Neuronal stem cell (in vitro differentiated cells): ENCODE data around the gene TRUB1.

Experiments
- DNase-seq: peaks from one replicate; pipeline ENCODE4 v3.0.0-alpha.2; 2013; ENCODE audit warnings: low spot score
- H2AFZ ChIP-seq: one replicate; pipeline ENCODE4 v1.6.1; 2013; ENCODE audit warnings: mild to moderate bottlenecking, low read length, inconsistent platforms
- H2AK5ac ChIP-seq: 2 replicates; pipeline ENCODE4 v1.6.1; 2013; ENCODE audit warnings: low read depth, mild to moderate bottlenecking, inconsistent platforms, low read length, moderate library complexity, mixed read lengths
- H2BK120ac ChIP-seq: 2 replicates; pipeline ENCODE4 v1.6.1; 2013; ENCODE audit warnings: low read depth, mild to moderate bottlenecking, inconsistent platforms, low read length, moderate library complexity, mixed read lengths
- H2BK12ac ChIP-seq: one replicate; pipeline ENCODE4 v1.6.1; 2013; ENCODE audit warnings: low read length, inconsistent platforms
- H2BK15ac ChIP-seq: 2 replicates; pipeline ENCODE4 v1.6.1; 2013; ENCODE audit warnings: mild to moderate bottlenecking, low read length, inconsistent platforms, mixed read lengths
- H2BK5ac ChIP-seq: one replicate; pipeline ENCODE4 v1.6.1; 2013; ENCODE audit warnings: inconsistent platforms, mild to moderate bottlenecking, low read length, moderate library complexity
- H3K14ac ChIP-seq: one replicate; pipeline ENCODE4 v1.6.1; 2013; ENCODE audit warnings: low read length, inconsistent platforms
- H3K18ac ChIP-seq: 2 replicates; pipeline ENCODE4 v1.6.1; 2013; ENCODE audit warnings: low read length, inconsistent platforms
- H3K23ac ChIP-seq: 2 replicates; pipeline ENCODE4 v1.6.1; 2013; ENCODE audit warnings: low read depth, mild to moderate bottlenecking, mixed read lengths, low read length, inconsistent platforms; ENCODE audit not compliant: poor library complexity
- H3K27ac ChIP-seq: replicated peaks from 3 replicates; pipeline ENCODE4 v1.5.1; 2013; ENCODE audit warnings: low read length, inconsistent platforms
- H3K27me3 ChIP-seq, 3 experiments: 2 replicates each; pipeline ENCODE4 v1.6.1; 2013; ENCODE audit warnings: low read length in 3 of 3, mild to moderate bottlenecking in 2 of 3, inconsistent platforms in 1 of 3, low read depth in 1 of 3, mixed read lengths in 1 of 3, moderate library complexity in 1 of 3; ENCODE audit not compliant: control insufficient read depth in 3 of 3, insufficient read depth in 3 of 3
- H3K36me3 ChIP-seq, 2 donors: replicated peaks in 1 of 2; 2 replicates each; pipeline ENCODE4 v1.6.1; 2013; ENCODE audit warnings: low read length in 2 of 2; ENCODE audit not compliant: control insufficient read depth in 2 of 2, insufficient read depth in 2 of 2
- H3K4ac ChIP-seq: 2 replicates; pipeline ENCODE4 v1.6.1; 2013; ENCODE audit warnings: inconsistent platforms, mild to moderate bottlenecking, low read length, moderate library complexity
- H3K4me1 ChIP-seq, 2 donors: 1 replicate in 1 of 2; 2 replicates in 1 of 2; pipeline ENCODE4 v1.6.1; 2013; ENCODE audit warnings: low read length in 2 of 2, low read depth in 1 of 2; ENCODE audit not compliant: control insufficient read depth in 2 of 2, insufficient read depth in 1 of 2
- H3K4me2 ChIP-seq: one replicate; pipeline ENCODE4 v1.6.1; 2013; ENCODE audit warnings: mild to moderate bottlenecking, low read length, inconsistent platforms; ENCODE audit not compliant: insufficient read depth, poor library complexity, severe bottlenecking
- H3K4me3 ChIP-seq, 2 donors: 2 replicates each; pipeline ENCODE4 v1.5.1; 2013; ENCODE audit warnings: low read length in 2 of 2, mild to moderate bottlenecking in 2 of 2, inconsistent platforms in 1 of 2, moderate library complexity in 1 of 2
- H3K79me1 ChIP-seq: one replicate; pipeline ENCODE4 v1.6.1; 2013; ENCODE audit warnings: low read depth, mild to moderate bottlenecking, inconsistent platforms, low read length, moderate library complexity
- H3K9ac ChIP-seq: one replicate; pipeline ENCODE4 v1.6.1; 2013; ENCODE audit warnings: mild to moderate bottlenecking, low read depth, low read length, inconsistent platforms; ENCODE audit not compliant: poor library complexity
- H3K9me3 ChIP-seq, 2 donors: replicated peaks in 1 of 2; 2 replicates each; pipeline versions ENCODE3 to v1.6.1; 2013; ENCODE audit warnings: low read length in 2 of 2, mild to moderate bottlenecking in 2 of 2, inconsistent platforms in 1 of 2, low read depth in 1 of 2, mixed read lengths in 1 of 2, moderate library complexity in 1 of 2; ENCODE audit not compliant: control insufficient read depth in 2 of 2, insufficient read depth in 1 of 2
- H4K8ac ChIP-seq: one replicate; pipeline ENCODE4 v1.6.1; 2013; ENCODE audit warnings: low read depth, mild to moderate bottlenecking, inconsistent platforms, low read length, moderate library complexity
- H4K91ac ChIP-seq: one replicate; pipeline ENCODE4 v1.6.1; 2013; ENCODE audit warnings: low read length, low read depth, mild to moderate bottlenecking, inconsistent platforms; ENCODE audit not compliant: poor library complexity
- WGBS, 2 donors: extraction: QIAGEN DNeasy Blood & Tissue Kit; methylation state at CpG; one replicate each; pipeline ENCODE4 v1.1.7; 2013; ENCODE audit warnings: missing lambda C conversion rate in 2 of 2, mixed read lengths in 1 of 2; ENCODE audit not compliant: insufficient read length in 2 of 2, insufficient replicate concordance in 1 of 2; ENCODE audit errors: extremely low coverage in 2 of 2; 5-methylcytosine and 5-hydroxymethylcytosine counted together

The TRUB1 gene

DNA sequence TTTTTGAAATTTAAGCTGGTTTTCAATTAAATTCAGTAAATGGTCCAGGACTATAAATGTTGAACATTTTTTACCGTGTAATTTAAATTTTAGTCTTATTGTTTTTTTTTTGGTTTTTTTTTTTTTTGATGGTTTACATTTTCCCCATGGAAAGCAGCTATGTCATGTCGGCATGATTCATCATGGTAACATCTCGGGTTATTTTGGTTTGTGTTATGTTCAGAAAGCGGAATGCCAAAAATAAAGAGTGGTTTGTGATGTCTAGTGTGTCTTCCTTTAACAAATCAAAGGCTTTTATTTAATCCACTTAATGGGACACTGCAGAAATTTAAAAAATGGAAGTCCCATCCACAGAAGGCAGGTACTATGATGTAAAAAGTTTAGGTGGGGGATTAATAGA is 58.5 kb downstream of the TRUB1 start:
- H3K4me1 ChIP-seq: peaks cover 3 to 6% of the 10 kb centered on the region in 2 donors
- no peaks in the 10 kb centered on the region for H3K79me1 ChIP-seq
- no peak for DNase-seq
- H2BK15ac ChIP-seq: no peak overlapping the region
- H2BK120ac ChIP-seq: no peak overlapping the region
- H3K27me3 ChIP-seq: no peaks in the 10 kb centered on the region
- no peak overlapping the region for H2BK12ac ChIP-seq
- H2BK5ac ChIP-seq: no peak overlapping the region
- no CpG with 5 or more reads among the region's 4 CpGs for WGBS, 2 donors
- H3K4me2 ChIP-seq: no peak overlapping the region
- H2AK5ac ChIP-seq: no peak overlapping the region
- no peak overlapping the region for H3K23ac ChIP-seq
- no peak overlapping the region for H3K9ac ChIP-seq
- no peak overlapping the region for H4K91ac ChIP-seq
- H3K4me3 ChIP-seq: no peak overlapping the region
- no peak overlapping the region for H3K4ac ChIP-seq
- no peak overlapping the region for H2AFZ ChIP-seq
- H3K18ac ChIP-seq: no peak overlapping the region
- no peaks in the 10 kb centered on the region for H3K9me3 ChIP-seq
- no peaks in the 10 kb centered on the region for H3K36me3 ChIP-seq
- no peak overlapping the region for H3K14ac ChIP-seq
- H3K27ac ChIP-seq: no peak overlapping the region
- H4K8ac ChIP-seq: no peak overlapping the region

DNA sequence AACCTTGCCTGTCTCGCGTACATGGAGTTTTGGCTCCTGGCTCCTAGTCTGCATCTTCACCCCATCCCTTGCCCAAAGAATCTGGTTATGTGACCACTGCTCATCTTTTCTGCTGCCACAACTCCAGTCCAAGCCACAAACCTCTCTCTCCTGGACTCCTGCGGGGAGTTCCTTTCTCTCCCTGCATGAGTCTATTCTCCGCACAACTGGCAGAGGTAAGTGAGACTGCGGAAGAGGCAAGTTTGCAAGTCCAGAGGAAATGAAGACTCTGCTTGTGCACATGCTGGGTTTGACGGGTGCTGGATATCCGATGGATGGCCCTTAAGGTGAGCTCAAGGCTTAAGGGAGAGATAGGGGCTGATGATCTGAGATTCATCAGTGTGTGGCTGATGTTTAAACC is 61.0 kb downstream of the TRUB1 start:
- Histone ChIP-seq H3K36me3 (no peaks in the 10 kb centered on the region), H4K8ac (no peak overlapping the region), H4K91ac (no peak overlapping the region), H2BK5ac (no peak overlapping the region), H3K4me1 (peaks cover 3 to 6% of the 10 kb centered on the region in 2 donors), H2BK15ac (no peak overlapping the region), H2AFZ (no peak overlapping the region), H3K18ac (no peak overlapping the region), H3K23ac (no peak overlapping the region), H3K14ac (no peak overlapping the region), H3K9ac (no peak overlapping the region), H3K79me1 (no peaks in the 10 kb centered on the region), H2BK120ac (no peak overlapping the region), H3K4me3 (no peak overlapping the region), H3K9me3 (no peaks in the 10 kb centered on the region), H3K27me3 (no peaks in the 10 kb centered on the region), H2AK5ac (no peak overlapping the region), H3K4ac (no peak overlapping the region), H3K4me2 (no peak overlapping the region), H3K27ac (no peak overlapping the region), H2BK12ac (no peak overlapping the region)
- WGBS, 2 donors: no CpG with 5 or more reads among the region's 7 CpGs
- DNase-seq: peak; percentile 11

DNA sequence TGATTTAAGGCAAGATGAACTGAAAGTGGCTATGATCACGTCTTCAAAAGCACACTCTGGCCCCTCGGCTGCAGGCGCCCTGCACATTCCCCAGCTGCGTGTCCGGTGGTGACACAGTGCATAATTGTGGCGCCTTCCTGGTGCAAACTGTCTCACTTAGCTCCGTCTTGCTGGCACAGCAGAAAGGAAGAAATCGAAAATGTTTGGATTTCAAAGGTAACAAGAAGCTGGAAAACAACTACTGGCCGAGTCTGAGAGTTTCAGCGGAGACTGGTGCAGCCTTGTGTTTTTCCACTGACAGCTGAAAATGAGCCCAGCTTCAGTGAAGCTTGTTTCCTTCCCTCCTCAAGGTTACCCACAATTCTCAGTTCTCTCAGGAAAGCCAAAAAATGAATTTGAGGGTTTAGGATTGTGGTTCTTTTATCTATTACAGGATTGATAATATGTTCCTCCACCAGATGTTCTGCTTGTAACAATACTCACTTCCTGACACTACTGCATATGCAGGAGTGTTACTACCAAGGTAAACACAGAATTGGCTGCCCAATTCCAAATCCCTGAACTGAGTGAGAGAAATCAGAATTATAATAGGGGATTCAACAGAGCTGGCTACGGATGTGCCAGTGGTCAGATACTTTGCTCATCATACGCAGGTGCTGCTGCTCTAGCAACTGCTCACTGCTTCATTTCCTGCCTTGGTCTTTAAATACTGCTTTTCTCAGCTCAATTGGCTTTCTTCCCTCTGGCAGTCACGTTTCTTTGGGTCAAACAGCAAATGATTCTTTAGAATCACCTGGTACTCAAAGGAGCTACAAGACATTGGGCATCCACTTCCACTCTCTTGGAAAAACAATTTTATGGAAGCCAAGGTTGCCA is 63.7 kb downstream of the TRUB1 start:
- H3K27me3 ChIP-seq: no peaks in the 10 kb centered on the region
- H3K4me3 ChIP-seq: no peak overlapping the region

DNA sequence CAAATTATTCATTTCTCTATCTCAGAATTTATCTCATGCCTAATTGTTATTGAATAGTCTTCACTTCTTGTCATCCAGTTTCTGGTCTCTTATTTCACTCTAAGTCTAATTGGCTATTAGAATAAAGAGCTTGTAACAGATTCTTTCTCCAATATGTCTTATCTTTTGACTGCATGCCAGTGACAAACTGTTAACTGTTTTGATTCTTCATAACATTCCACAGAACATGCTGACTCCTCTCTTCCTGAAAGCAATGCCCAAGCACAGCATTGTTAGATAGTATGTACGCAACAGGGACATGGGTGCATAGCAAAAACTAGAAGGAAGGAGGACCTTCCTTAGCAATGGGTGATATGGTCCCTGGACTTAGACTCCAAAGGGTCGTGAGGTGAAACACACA is 65.4 kb downstream of the TRUB1 start:
- Histone ChIP-seq H2BK5ac (no peak overlapping the region), H2AFZ (no peak overlapping the region), H2BK120ac (peak overlapping the region; percentile 26), H3K14ac (no peak overlapping the region), H4K91ac (no peak overlapping the region), H3K18ac (peak overlapping the region; percentile 32), H3K27me3 (no peaks in the 10 kb centered on the region), H4K8ac (no peak overlapping the region), H2BK12ac (no peak overlapping the region), H2AK5ac (no peak overlapping the region), H3K4me1 (peaks cover 2 to 3% of the 10 kb centered on the region in 2 donors), H3K36me3 (no peaks in the 10 kb centered on the region), H3K4me2 (no peak overlapping the region), H3K79me1 (no peaks in the 10 kb centered on the region), H2BK15ac (no peak overlapping the region), H3K23ac (no peak overlapping the region), H3K9ac (no peak overlapping the region), H3K4me3 (no peak overlapping the region), H3K9me3 (no peaks in the 10 kb centered on the region), H3K27ac (no peak overlapping the region), H3K4ac (no peak overlapping the region)
- WGBS, 2 donors: no CpG with 5 or more reads among the region's 2 CpGs
- DNase-seq: no peak

More for the DNA sequence above, 63.7 kb downstream of the TRUB1 start:
- Histone ChIP-seq H3K79me1 (no peaks in the 10 kb centered on the region), H3K4ac (no peak overlapping the region), H3K14ac (peak overlapping the region; percentile 33), H2BK12ac (peak overlapping the region; percentile 53), H4K91ac (no peak overlapping the region), H3K23ac (no peak overlapping the region), H2BK5ac (no peak overlapping the region), H3K36me3 (no peaks in the 10 kb centered on the region), H2AFZ (peak overlapping the region; percentile 68), H2BK15ac (no peak overlapping the region), H3K27ac (no peak overlapping the region), H4K8ac (no peak overlapping the region), H2AK5ac (no peak overlapping the region), H2BK120ac (no peak overlapping the region), H3K4me1 (peaks cover 3 to 5% of the 10 kb centered on the region in 2 donors), H3K9me3 (no peaks in the 10 kb centered on the region), H3K4me2 (no peak overlapping the region), H3K18ac (no peak overlapping the region), H3K9ac (no peak overlapping the region)
- no peak for DNase-seq
- WGBS, 2 donors: no CpG with 5 or more reads among the region's 13 CpGs
